ENCODE results near the gene PYGB. TPM values are rescaled to one million over a fixed set of nuclear protein-coding genes. Genes with fewer than 3 reads are reported as not detected.
A peak's percentile ranks its signal among the peaks of the same experiment; 100 is the strongest.
"Not testable (repeated sequence)": the region's sequence is repeated elsewhere in the genome, so short reads cannot be mapped to it uniquely, and the experiment has no call there.

Gene PYGB
- total RNA-seq, 1 experiment from 2014 or later, result 220 TPM

- no peak overlapping the region for H3K4me3 ChIP-seq (ENCODE audit: low read depth in 2 of 2, low read length in 2 of 2)
- no TSS peak for BruUV-seq (replicated peaks)
- no peaks in the 10 kb centered on the region for H3K27me3 ChIP-seq (ENCODE audit: control insufficient read depth, insufficient read depth, low read length)
- in situ Hi-C loops (cut with HindIII; ENCODE audit: low pct_unique_long_range_greater_than_20kb, low sequenced_read_pairs) (no loop called here), intact Hi-C loops (cut with micrococcal nuclease; ENCODE audit: unreplicated experiment) (no loop called here)
- no peak; the same call in 1 of the 2 replicates for ATAC-seq
- DNase-seq (ENCODE audit: low read depth, low spot score), result no peak
- H3K36me3 ChIP-seq (ENCODE audit: control insufficient read depth, insufficient read depth, low read length), result no peaks in the 10 kb centered on the region
- peaks cover 75% of the 10 kb centered on the region for H3K4me1 ChIP-seq (ENCODE audit: control insufficient read depth, insufficient read depth, low read length)
- peak; percentile 52 for TF ChIP-seq TCF7L2 (IDR thresholded peaks at IDR 0.05; ENCODE audit: low read depth, low read length)
- TF ChIP-seq, protein P1, sequence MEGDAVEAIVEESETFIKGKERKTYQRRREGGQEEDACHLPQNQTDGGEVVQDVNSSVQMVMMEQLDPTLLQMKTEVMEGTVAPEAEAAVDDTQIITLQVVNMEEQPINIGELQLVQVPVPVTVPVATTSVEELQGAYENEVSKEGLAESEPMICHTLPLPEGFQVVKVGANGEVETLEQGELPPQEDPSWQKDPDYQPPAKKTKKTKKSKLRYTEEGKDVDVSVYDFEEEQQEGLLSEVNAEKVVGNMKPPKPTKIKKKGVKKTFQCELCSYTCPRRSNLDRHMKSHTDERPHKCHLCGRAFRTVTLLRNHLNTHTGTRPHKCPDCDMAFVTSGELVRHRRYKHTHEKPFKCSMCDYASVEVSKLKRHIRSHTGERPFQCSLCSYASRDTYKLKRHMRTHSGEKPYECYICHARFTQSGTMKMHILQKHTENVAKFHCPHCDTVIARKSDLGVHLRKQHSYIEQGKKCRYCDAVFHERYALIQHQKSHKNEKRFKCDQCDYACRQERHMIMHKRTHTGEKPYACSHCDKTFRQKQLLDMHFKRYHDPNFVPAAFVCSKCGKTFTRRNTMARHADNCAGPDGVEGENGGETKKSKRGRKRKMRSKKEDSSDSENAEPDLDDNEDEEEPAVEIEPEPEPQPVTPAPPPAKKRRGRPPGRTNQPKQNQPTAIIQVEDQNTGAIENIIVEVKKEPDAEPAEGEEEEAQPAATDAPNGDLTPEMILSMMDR (IDR thresholded peaks at IDR 0.05), result no peak
- peak overlapping the region; percentile 92 for H3K27ac ChIP-seq (ENCODE audit: low read length)
- ChIA-PET POLR2A (interaction anchor here (1.2 kb wide), 1 partner anchor 17 kb away, joined by 4 read pairs; no protein-coding TSS in a partner anchor), CTCF (no interaction called here)
- H3K9me3 ChIP-seq (ENCODE audit: control insufficient read depth, insufficient read depth, low read depth, low read length), result no peaks in the 10 kb centered on the region
Measured at GRCh38 chr20:25230166-25230831, 17.6 kb upstream of the PYGB start.

GRCh38 chr20:25233016-25233772 lies 14.7 kb upstream of the PYGB start:
- Histone ChIP-seq H3K4me3 (ENCODE audit: low read depth in 2 of 2, low read length in 2 of 2) (peak overlapping the region; percentile 7 to 41; a peak in 3 of 4 replicates), H3K27ac (ENCODE audit: low read length) (peak overlapping the region; percentile 100), H3K9me3 (ENCODE audit: control insufficient read depth, insufficient read depth, low read depth, low read length) (no peaks in the 10 kb centered on the region), H3K36me3 (ENCODE audit: control insufficient read depth, insufficient read depth, low read length) (no peaks in the 10 kb centered on the region), H3K27me3 (ENCODE audit: control insufficient read depth, insufficient read depth, low read length) (no peaks in the 10 kb centered on the region), H3K4me1 (ENCODE audit: control insufficient read depth, insufficient read depth, low read length) (peaks cover 79% of the 10 kb centered on the region)
- peak; percentile 62 for ATAC-seq
- ChIA-PET POLR2A (interaction anchor here (0.6 to 1.2 kb wide), 3 partner anchors 14 to 120 kb away, joined by 3 read pairs; no protein-coding TSS in a partner anchor), CTCF (interaction anchor here (0.7 kb wide), 1 partner anchor 186 kb away, joined by 5 read pairs; no protein-coding TSS in a partner anchor)
- in situ Hi-C loops (cut with HindIII; ENCODE audit: low pct_unique_long_range_greater_than_20kb, low sequenced_read_pairs) (no loop called here), intact Hi-C loops (cut with micrococcal nuclease; ENCODE audit: unreplicated experiment) (no loop called here)
- TF ChIP-seq TCF7L2 (IDR thresholded peaks at IDR 0.05; ENCODE audit: low read depth, low read length), result no peak
- peak; percentile 90 for TF ChIP-seq POLR2AphosphoS5 (IDR thresholded peaks at IDR 0.05; ENCODE audit: low read depth, low read length)
- no TSS peak for BruUV-seq (replicated peaks)
- DNase-seq (ENCODE audit: low read depth, low spot score), result peak; percentile 75

- CTCF ChIA-PET; DNase-seq (ENCODE audit: low read depth, low spot score); intact Hi-C loops (cut with micrococcal nuclease; ENCODE audit: unreplicated experiment); H3K27me3 ChIP-seq (ENCODE audit: control insufficient read depth, insufficient read depth, low read length); POLR2A ChIA-PET; H3K9me3 ChIP-seq (ENCODE audit: control insufficient read depth, insufficient read depth, low read depth, low read length); BruUV-seq (replicated peaks); in situ Hi-C loops (cut with HindIII; ENCODE audit: low pct_unique_long_range_greater_than_20kb, low sequenced_read_pairs); ATAC-seq; H3K36me3 ChIP-seq (ENCODE audit: control insufficient read depth, insufficient read depth, low read length); H3K4me3 ChIP-seq (ENCODE audit: low read depth in 2 of 2, low read length in 2 of 2): not testable (repeated sequence)
- peaks cover 76% of the 10 kb centered on the region for H3K4me1 ChIP-seq (ENCODE audit: control insufficient read depth, insufficient read depth, low read length)
- peak overlapping the region; percentile 100 for H3K27ac ChIP-seq (ENCODE audit: low read length)
Measured at GRCh38 chr20:25234009-25234849, 13.7 kb upstream of the PYGB start.

Measured in Panc1 (cell line).